GM23338 (cell line): ENCODE results near the gene IER5L. TPM values are rescaled to one million over a fixed set of nuclear protein-coding genes. Genes with fewer than 3 reads are reported as not detected.

ENCODE experiments used
- ATAC-seq: fragments of 200-7000 bp; cut with Tn5 transposase; 3 replicates; pipeline ENCODE4 v1.9.1; 2020
- DNase-seq: peaks from one replicate; pipeline ENCODE4 v3.0.0-alpha.2; 2015; ENCODE audit warnings: low spot score
- H2AFZ ChIP-seq: fragments of 200-600 bp; sonication (generic); 2 replicates; pipeline ENCODE4 v1.8.0; 2016; ENCODE audit warnings: antibody characterized with exemption, mild to moderate bottlenecking, moderate library complexity
- H3F3A ChIP-seq: fragments of 200-600 bp; sonication (generic); replicated peaks from 2 replicates; pipeline ENCODE4 v1.8.0; 2017; ENCODE audit warnings: antibody characterized with exemption, mixed run types, low read depth
- H3K27ac ChIP-seq: fragments of 200-600 bp; sonication (generic); 2 replicates; pipeline ENCODE4 v1.6.1; 2016; ENCODE audit warnings: low read depth
- H3K27me3 ChIP-seq: fragments of 200-600 bp; sonication (generic); 2 replicates; pipeline ENCODE4 v1.8.0; 2016; ENCODE audit warnings: mild to moderate bottlenecking, mixed run types, moderate library complexity; ENCODE audit not compliant: insufficient read depth
- H3K36me3 ChIP-seq: fragments of 200-600 bp; sonication (generic); 2 replicates; pipeline ENCODE4 v1.8.0; 2016; ENCODE audit warnings: mild to moderate bottlenecking; ENCODE audit not compliant: insufficient read depth
- H3K4me1 ChIP-seq: fragments of 200-600 bp; sonication (generic); 2 replicates; pipeline ENCODE4 v1.8.0; 2016; ENCODE audit warnings: mild to moderate bottlenecking, moderate library complexity; ENCODE audit not compliant: insufficient read depth
- H3K4me2 ChIP-seq: fragments of 200-600 bp; sonication (generic); 2 replicates; pipeline ENCODE4 v1.7.1; 2017; ENCODE audit warnings: mixed run types
- H3K4me3 ChIP-seq: fragments of 200-600 bp; sonication (generic); 2 replicates; pipeline ENCODE4 v1.6.1; 2016; ENCODE audit warnings: mixed run types
- H3K79me2 ChIP-seq: fragments of 200-600 bp; sonication (generic); replicated peaks from 2 replicates; pipeline ENCODE4 v1.8.0; 2017; ENCODE audit warnings: mild to moderate bottlenecking; ENCODE audit not compliant: insufficient read depth
- H3K9me2 ChIP-seq: fragments of 200-600 bp; sonication (generic); 2 replicates; pipeline ENCODE4 v1.8.0; 2017; ENCODE audit not compliant: insufficient read depth
- H4K20me1 ChIP-seq: fragments of 200-600 bp; sonication (generic); replicated peaks from 2 replicates; pipeline ENCODE4 v1.8.0; 2017; ENCODE audit warnings: mild to moderate bottlenecking; ENCODE audit not compliant: insufficient read depth
- H3K27ac Mint-ChIP-seq: 2 replicates; pipeline ENCODE4 v1.8.0; 2020; ENCODE audit warnings: inconsistent platforms, mild to moderate bottlenecking, moderate library complexity, mixed read lengths
- H3K27me3 Mint-ChIP-seq: 3 replicates; pipeline ENCODE4 v1.8.0; 2022; ENCODE audit warnings: low read depth, mild to moderate bottlenecking, moderate library complexity, mixed read lengths, inconsistent platforms; ENCODE audit not compliant: insufficient read depth, poor library complexity
- H3K36me3 Mint-ChIP-seq: 3 replicates; pipeline ENCODE4 v1.8.0; 2021; ENCODE audit warnings: low read depth, mild to moderate bottlenecking, inconsistent platforms, moderate library complexity, mixed read lengths
- H3K4me1 Mint-ChIP-seq: 3 replicates; pipeline ENCODE4 v1.8.0; 2020; ENCODE audit warnings: mild to moderate bottlenecking, inconsistent platforms, mixed read lengths
- H3K4me3 Mint-ChIP-seq: 3 replicates; pipeline ENCODE4 v1.8.0; 2021; ENCODE audit warnings: moderate library complexity, mild to moderate bottlenecking, inconsistent platforms, mixed read lengths
- H3K9me3 Mint-ChIP-seq: 3 replicates; pipeline ENCODE4 v1.8.0; 2020; ENCODE audit warnings: moderate library complexity, mild to moderate bottlenecking, inconsistent platforms, mixed read lengths
- CTCF ChIP-seq, 2 experiments: fragments of 200-600 bp in 1 of 2; sonication (generic) in 1 of 2; conservative IDR thresholded peaks; 2 replicates each; pipeline versions ENCODE4 v1.5.1 to v1.6.1; 2016 to 2017; ENCODE audit warnings: antibody characterized with exemption in 2 of 2, low read depth in 2 of 2, mild to moderate bottlenecking in 2 of 2, moderate library complexity in 1 of 2
- EZH2 ChIP-seq: fragments of 200-600 bp; sonication (generic); IDR thresholded peaks from one replicate; pipeline ENCODE4 v1.8.0; 2017; ENCODE audit warnings: antibody characterized with exemption, mild to moderate bottlenecking, low read depth; ENCODE audit not compliant: unreplicated experiment
- EZH2phosphoT487 ChIP-seq: fragments of 200-600 bp; sonication (generic); IDR thresholded peaks from one replicate; pipeline ENCODE4 v1.8.1; 2018; ENCODE audit warnings: antibody characterized with exemption; ENCODE audit not compliant: unreplicated experiment
- NANOG ChIP-seq: IDR thresholded peaks from 2 replicates; pipeline ENCODE4 v1.6.1; 2016; ENCODE audit warnings: antibody characterized with exemption, borderline replicate concordance
- POLR2AphosphoS5 ChIP-seq: IDR thresholded peaks from 2 replicates; pipeline ENCODE4 v1.6.1; 2016; ENCODE audit warnings: antibody characterized with exemption, low read depth
- REST ChIP-seq: IDR thresholded peaks from one replicate; pipeline ENCODE4 v1.6.1; 2018; ENCODE audit warnings: antibody characterized with exemption; ENCODE audit not compliant: unreplicated experiment
- STAT1 ChIP-seq: IDR thresholded peaks from one replicate; pipeline ENCODE4 v1.6.1; 2016; ENCODE audit warnings: antibody characterized with exemption; ENCODE audit not compliant: unreplicated experiment
- ZNF331 ChIP-seq: fragments of 250-450 bp; sonication (Bioruptor Pico); IDR thresholded peaks from 2 replicates; pipeline ENCODE4 v1.5.0; 2020; ENCODE audit warnings: low read depth, mild to moderate bottlenecking, moderate library complexity
- ZNF462 ChIP-seq: fragments of 250-450 bp; sonication (Bioruptor Pico); IDR thresholded peaks from 2 replicates; pipeline ENCODE4 v1.5.0; 2020; ENCODE audit warnings: mild to moderate bottlenecking, moderate library complexity
- polyA plus RNA-seq: library from polyadenylated mRNA; unstranded; fragments of >200 nt; fragmentation: Nextera tagmentation; extraction: Ambion mirVana; gene quantifications from 2 replicates; pipeline ENCODE4 v1.2.1, GENCODE V29; 2016
- total RNA-seq: library from RNA; depleted of rRNA; stranded (reverse); fragments of >200 nt; shearing (Covaris generic); gene quantifications from 2 replicates; pipeline ENCODE4 v1.2.3, GENCODE V29; 2014

IER5L gene
- total and polyA plus RNA-seq, 2 experiments from 2014 or later: 0.19 to 0.90 TPM

- TF ChIP-seq REST: no peak
- no peak for TF ChIP-seq STAT1
- no peak for TF ChIP-seq EZH2
Measured at GRCh38 chr9:129162497-129163197, 15.4 kb downstream of the IER5L start (continued).

GRCh38 chr9:129161534-129161837, 16.6 kb downstream of the IER5L start:
- no peaks in the 10 kb centered on the region for H3K9me2 ChIP-seq
- peaks cover 22% of the 10 kb centered on the region for H3K27me3 Mint-ChIP-seq
- peaks cover 9% of the 10 kb centered on the region for H3K4me1 Mint-ChIP-seq
- no peaks in the 10 kb centered on the region for H4K20me1 ChIP-seq
- no peak for ATAC-seq
- H3F3A ChIP-seq: no peaks in the 10 kb centered on the region
- H3K4me2 ChIP-seq: no peak overlapping the region
- H3K27ac Mint-ChIP-seq: no peak overlapping the region
- no peak overlapping the region for H3K4me3 ChIP-seq
- no peaks in the 10 kb centered on the region for H3K36me3 ChIP-seq
- peaks cover 6% of the 10 kb centered on the region; the same call in 2 of the 3 replicates for H3K36me3 Mint-ChIP-seq
- no peak overlapping the region for H2AFZ ChIP-seq
- H3K27ac ChIP-seq: no peak overlapping the region
- no peak overlapping the region for H3K4me3 Mint-ChIP-seq
- H3K27me3 ChIP-seq: no peaks in the 10 kb centered on the region
- no peak for DNase-seq
- peaks cover 9% of the 10 kb centered on the region; the same call in 1 of the 2 replicates for H3K4me1 ChIP-seq
- peaks cover 3% of the 10 kb centered on the region; the same call in 2 of the 3 replicates for H3K9me3 Mint-ChIP-seq
- no peaks in the 10 kb centered on the region for H3K79me2 ChIP-seq
- no peak for TF ChIP-seq ZNF331
- no peak for TF ChIP-seq CTCF (conservative IDR thresholded peaks at IDR 0.05; ENCODE audit: low read depth in 2 of 2)
- TF ChIP-seq POLR2AphosphoS5: no peak
- TF ChIP-seq STAT1: no peak
- no peak for TF ChIP-seq EZH2phosphoT487
- no peak for TF ChIP-seq REST
- no peak for TF ChIP-seq ZNF462
- TF ChIP-seq NANOG: no peak
